GM19397 (cell line): ENCODE data around the gene PTPRR.

Source experiments
- ATAC-seq: cut with Tn5 transposase; IDR thresholded peaks from one replicate; pipeline ENCODE4 v1.9.1; 2021; ENCODE audit warnings: mild to moderate bottlenecking, moderate library complexity; ENCODE audit not compliant: unreplicated experiment

The PTPRR gene

DNA sequence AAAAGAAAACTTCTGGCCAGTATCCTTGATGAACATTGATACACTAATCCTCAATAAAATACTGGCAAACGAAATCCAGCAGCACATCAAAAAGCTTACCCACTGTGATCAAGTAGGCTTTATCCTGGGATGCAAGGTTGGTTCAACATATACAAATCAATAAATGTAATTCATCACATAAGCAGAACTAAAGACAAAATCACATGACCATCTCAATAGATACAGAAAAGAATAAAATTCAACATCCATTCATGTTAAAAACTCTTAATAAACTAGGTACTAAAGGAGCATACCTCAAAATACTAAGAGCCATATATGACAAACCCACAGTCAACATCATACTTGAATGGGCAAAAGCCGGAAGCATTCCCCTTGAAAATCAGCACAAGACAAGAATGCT is 211.5 kb downstream of the PTPRR start:
- ATAC-seq, result no peak

DNA sequence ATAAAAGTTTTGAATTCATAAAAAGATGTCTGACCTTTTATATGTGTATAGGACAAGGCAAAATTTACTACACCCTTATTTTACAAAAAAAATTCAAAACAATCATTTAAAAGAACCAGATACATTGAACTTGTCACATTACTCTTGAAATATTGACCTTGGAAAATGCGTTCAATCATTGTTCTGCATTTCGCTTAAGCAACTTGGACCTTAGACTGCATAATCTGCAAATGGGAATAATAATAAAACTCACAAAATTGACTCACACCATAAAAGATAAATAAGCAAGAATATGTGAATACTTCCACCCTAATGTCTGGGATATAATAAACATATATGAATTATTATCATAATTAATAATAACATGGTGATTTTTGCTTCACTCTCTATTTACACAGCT is 213.9 kb downstream of the PTPRR start:
- ATAC-seq, result no peak

DNA sequence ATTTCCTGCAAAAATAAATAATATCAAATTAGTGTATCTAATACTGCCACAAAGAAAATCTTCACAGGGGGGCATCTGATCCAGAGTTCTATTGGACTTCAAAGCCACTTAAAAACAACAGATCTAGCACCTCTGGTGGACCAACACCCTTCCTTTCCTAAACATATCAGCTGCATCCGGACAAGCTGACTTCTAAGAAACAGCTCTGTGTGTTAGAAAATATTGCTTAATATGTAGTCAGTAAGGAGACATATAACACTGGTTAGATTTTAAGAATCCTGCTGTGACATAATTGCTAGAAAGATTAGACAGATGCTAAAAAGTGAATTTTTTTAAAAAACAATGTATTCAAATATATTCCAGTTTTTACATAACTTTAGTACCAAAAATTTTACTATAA is 222.2 kb downstream of the PTPRR start:
- ATAC-seq, result no peak

DNA sequence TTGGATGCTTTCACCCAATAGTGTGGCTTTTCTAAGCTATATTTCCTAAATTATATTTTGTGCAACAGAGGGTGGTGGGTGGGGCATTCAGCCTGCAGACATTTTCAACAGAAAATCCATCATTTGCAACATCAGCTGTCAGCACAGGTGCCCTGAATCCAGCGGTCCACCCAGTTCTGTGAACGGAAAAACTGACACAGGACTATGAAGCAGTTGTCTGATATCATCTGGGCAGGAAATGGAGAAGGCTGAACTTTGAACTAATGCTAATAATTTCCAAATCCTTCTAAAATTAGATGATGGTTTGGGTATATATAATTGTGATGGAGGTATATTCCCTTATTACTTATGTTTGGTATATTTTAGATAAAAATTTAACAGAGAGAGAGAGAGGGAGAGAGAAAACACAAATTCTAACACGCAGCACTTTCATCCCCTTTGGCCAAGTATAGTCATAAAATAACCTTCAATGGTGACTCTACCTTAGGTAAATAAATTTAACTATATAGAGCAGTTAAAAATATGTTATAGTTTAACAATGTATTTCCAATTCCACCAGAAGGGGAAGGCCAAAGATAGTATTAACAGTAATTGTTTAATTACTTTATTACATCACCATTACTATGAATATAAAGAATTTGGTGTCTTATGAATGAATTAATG is 225.0 kb downstream of the PTPRR start:
- ATAC-seq, result no peak

DNA sequence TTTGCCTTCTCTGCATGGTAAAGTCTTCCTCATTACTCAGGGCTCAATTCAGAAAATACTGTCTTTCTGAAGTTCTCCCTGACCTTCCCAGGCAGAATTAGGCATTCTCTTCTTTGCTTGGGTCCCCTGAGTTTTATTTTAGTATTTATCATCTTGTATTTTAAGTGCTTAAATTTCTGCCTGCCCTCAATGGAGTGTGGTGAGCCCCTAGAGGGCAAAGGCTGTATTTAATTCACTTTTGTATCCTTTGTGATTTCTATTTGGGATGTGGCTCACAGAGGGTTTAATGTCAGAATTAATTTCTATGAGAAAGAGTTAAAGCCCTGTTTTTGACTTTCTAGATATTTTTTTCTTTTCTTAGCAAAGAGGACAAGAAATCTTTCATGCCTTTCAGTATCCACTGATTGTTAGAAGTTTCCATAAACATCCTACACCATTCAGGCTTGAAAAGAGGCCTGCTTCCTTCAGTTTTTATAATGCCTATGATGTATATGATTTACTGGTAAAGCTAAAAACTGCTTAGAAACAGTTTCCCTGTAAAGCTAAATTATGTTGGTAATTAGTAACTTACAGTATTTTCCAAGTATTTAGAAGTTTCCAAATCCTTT is 227.8 kb downstream of the PTPRR start:
- ATAC-seq, result no peak

DNA sequence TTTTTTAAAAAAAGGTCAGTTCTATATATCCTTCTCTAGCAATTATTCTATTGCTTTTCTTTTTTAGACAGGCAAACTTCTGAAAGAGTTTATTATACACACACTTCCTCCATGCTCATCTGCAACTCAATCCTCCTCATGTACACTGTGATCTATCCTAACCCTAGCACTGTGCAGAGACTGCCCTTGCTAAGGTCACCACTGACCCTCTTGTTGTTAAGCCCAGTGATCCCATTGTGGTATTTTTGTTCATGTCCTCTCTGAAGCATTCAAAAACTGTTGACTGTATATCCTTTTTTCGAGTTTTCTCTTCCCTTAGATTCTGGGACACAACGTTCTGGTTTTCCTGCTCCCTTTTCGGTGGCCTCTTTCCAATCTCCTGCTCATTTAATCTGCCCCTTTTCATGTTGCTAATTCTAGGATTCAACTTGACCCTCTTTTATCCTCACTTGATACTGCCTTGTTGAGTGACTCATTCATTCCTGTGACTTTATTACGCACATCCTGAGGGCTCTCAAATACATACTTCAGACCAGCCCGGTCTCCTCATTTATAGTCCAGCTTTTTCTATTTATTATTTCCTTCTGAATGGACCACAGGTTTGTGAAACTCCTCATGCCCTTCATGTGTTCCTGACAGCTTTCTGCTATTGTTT is 229.4 kb downstream of the PTPRR start:
- no peak for ATAC-seq

DNA sequence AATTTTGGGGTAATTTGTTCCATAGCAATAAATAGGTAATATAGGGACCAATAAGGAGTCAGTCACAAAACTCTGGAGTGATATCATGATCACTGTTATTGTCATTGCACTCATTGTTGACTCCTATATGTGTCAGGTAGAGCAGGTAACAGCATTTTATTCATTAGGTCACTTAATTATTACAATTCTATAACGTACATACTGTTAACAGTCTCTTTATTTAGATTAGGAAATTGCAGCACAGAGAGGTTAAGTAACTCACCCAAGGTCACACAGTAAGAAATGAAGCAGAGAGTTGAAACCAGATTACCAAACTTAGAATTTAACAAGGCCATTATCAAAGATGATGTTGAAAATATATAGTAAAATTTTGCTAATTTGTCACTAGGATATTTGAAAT is 233.6 kb downstream of the PTPRR start:
- no peak for ATAC-seq

DNA sequence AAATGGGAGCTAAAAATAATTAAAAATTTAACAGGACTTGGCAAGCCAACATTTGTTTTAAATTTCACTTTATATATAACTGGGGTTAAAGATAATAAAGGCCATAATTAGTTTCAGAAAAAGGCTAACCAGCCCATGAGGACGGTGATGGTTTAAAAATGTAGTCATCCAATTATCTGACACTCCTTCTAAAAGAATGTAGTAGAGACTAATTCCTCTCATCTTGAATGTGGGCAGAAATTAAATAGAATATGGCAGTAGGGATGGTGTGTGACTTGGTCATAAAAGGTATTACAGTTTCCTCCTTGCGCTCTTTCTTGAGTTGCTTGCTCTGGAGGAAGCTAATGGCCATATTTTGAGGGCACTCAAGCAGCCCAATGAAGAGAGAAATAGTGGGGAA is 234.2 kb downstream of the PTPRR start:
- ATAC-seq, result no peak

DNA sequence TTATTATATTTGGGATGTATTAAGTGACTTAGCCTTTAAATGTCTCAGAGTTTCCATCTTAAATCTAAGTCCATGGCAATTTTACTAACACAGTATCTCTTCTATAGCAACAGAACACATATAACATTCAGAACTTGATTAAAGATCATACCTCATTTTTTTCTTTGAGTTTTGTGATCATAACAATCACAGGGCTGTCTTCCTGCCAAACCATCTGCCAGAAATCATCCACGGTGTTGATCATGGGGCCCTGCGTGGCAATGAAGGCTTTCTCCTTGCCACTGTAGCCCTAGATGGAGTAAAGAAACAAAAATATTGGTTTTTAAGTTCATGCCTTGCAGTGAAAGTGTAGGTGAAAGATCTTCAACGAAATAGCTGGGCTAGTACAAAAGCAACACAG is 236.6 kb downstream of the PTPRR start:
- no peak for ATAC-seq

DNA sequence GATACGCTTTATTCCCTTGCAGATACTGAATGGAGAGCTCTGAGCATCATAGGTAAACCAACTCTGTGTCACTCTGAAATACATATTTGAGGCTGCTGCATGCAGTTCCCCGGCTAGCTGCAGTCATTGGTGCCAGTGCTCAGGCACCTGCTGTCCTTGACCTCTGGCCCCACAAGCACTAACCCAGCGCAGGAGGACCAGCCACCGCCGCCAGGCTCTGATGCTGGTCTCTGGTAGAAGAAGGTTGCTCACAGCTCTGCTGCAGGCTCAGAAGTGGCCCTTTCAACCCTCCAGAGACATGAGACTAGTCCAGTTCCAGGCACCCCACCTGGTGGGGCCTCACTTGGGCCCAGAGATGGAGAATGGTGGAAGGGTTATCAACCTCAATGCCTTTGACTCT is 248.8 kb downstream of the PTPRR start:
- no peak for ATAC-seq

DNA sequence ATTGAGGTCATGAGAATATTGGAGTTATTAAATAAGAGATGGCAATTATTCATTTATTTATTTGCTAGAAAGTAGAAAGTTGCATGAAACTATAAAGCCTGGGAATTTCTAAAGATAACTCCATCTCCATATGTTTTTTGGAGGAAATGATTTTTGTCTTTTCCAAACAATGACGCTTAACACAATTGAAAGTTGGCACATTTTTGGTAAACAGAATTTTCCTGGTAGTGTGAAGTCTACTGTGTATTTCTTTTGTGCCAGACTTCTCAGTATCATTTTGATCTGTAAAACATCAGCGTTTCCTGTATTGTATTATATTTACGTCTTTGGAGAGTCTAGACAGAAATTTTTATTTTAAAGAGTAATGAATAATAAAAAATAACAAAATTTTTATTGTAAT is 249.6 kb downstream of the PTPRR start:
- ATAC-seq, result no peak

DNA sequence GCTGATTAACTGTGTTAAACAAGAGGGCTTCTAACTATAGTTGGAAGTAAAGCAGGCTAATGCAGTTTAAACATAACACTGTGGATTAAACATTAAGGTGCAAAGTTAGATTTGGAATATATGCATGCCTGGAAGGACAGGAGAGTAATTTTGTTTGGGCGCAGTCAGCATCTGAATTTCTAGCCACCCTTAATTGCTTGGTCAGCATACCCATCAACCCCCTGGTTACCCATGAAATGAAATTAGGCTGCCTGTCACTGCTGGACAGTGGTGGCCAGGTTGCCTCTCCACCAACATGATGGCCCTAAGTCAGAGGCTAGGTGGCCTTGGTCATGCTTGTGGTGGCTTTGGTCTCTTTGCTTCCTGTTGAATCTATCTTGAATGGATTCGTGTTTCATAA is 253.3 kb downstream of the PTPRR start:
- no peak for ATAC-seq

DNA sequence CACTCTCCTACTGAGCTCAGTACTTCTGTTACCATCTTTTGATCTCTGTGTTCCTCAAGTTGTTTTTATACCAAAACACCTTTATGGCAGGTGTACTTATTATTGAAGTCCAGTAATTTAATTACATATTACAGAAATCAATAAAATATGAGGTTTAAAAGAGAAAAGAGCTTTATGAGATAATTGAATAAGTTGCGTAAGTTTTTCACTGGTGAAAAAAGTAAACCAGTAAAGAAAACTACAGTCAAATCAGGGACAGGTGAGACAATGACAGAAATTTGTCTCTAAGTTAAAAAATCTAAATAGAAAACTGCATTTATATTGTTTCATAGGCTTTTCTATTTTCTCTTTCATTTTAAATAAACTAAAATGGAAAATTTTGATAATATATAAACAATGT is 254.2 kb downstream of the PTPRR start:
- no peak for ATAC-seq

DNA sequence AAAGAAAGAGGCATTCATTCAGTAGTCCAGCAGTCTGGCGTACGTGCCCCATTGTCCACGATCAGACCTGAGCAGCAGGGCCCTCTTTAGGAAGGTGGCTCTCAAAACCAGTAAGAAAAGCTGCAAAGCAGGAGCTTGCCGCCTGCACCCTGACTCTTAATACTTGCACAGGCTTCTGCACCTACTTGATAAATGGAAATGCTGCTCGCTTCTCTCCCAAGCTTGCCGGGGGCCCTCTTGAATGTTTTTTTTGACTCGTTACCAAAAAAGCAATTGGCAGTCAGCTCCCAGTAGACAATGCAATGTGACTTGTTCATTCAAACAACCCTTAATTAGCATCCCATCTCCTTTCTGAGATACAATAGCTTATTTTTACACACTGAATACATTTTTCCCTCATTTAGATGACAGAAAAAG is 256.1 kb downstream of the PTPRR start:
- ATAC-seq, result no peak

DNA sequence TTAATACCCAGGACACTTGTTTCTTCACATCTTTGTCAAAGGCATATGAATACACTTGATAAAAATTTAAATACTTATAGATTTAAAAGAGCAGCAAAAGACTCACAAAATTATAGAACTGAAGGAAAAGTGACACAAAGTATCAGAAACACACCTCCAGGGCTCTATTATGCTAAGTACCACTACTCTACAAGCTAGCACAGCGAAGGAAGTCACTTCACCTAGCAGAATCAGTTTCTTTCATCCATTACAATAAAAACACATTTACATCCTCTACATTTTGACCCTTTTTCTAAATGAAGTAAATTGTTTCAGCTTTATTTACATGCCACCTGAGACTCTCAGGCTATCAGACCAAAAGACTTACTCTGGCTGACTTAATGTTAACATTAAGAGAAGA is 256.7 kb downstream of the PTPRR start:
- ATAC-seq, result no peak

DNA sequence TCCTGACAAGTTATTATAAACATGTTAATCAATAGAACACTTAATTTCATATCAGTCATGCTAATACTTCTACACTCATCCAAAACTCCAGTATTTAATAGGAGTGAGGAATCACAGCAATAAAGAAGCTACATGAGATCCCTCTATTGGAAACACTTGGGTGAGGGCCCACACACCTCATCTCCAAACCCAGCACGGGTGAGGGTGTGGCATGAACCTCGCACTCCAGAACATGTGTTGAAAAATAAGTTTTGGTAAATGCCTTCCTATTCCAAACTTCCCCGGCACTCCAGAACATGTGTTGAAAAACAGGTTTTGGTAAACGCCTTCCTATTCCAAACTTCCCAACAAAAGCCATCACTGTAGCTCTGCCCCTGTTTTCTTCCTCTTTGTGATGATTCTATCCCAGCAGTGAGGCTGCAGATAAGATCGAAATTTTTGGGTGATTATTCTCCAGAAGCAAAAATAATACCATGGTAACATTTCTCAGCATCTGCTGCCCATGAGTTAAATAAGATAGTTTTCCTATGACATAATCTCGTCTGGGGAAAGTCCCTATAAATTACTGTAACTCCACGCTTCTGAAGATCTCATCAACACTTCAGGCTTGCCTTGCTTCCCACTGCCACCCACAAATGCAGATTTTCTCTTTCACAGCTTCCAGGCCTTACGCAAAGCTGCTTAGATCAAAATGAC is 258.9 kb downstream of the PTPRR start:
- ATAC-seq, result no peak

DNA sequence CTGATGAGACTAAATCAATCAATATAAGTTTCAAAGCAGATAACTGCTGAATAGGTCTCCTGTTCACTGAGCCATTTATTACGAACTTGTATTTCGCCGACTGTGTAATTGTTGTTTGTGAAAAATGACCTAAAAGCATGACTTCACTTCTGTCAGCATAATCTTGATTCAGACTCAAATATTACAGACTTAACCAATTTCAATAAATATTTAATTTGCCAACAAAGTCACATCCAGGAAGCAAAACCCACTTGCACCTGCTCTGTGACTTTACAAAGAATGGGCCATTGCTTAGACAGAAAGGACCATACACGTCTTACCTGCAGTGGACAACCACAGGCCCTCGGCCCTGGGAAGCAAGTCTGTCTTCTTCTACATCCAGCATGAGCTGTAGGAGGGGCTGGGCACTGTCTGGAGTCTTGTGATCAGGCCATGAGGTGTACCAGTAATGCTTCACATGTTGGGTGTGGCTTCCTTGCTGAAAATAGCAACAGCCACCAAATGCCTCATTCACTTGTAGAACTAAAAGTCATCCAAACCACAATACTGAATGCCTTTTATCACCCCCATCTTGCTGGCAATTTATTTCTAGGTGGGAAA is 259.8 kb downstream of the PTPRR start:
- no peak for ATAC-seq

DNA sequence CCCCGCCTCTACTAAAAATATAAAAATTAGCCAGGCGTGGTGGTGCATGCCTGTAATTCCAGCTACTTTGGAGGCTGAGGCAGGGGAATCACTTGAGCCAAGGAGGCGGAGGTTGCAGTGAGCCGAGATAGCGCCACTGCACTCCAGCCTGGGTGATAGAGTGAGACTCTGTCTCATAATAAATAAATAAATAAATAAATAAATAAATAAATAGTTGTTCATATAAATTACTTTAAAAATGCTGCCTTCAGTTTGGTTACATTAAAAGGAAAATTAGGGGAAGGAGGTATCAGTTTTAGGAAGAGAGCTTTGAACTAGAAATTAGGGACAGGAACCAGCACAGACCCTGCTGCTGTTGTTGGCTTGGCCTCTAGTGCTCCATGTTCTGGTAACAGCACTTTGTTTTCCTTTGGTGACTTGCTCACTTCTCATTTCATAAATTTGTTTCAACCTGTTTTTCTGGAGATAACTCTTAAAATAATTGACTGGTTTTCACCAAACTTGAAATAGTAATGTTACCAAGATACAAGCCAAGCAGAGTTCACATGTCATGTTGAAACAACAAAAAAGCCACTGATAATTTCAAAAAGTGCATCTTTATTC is 260.4 kb downstream of the PTPRR start:
- no peak for ATAC-seq

DNA sequence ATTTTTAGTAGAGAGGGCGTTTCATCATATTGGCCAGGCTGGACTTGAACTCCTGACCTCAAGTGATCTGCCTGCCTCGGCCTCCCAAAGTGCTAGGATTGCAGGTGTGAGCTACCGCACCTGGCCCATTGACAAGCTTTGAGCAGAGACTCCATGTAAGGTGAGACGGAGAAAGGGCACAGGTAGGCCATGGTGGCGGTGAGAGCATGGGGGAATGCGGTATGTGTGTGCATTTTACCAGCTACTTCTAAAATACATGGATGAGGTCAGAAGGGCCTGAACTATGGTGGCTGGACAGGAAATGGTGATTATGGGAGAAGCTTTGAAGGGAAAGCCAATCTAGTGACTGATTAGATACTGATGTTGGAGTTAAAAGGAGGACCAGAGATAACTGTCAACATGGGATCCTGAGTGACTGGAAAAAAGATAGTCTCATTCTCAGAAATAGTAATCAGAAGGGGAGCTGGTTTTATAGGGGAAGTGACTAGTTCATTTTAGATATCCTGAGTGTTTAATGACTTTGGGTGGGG is 261.4 kb downstream of the PTPRR start:
- no peak for ATAC-seq

DNA sequence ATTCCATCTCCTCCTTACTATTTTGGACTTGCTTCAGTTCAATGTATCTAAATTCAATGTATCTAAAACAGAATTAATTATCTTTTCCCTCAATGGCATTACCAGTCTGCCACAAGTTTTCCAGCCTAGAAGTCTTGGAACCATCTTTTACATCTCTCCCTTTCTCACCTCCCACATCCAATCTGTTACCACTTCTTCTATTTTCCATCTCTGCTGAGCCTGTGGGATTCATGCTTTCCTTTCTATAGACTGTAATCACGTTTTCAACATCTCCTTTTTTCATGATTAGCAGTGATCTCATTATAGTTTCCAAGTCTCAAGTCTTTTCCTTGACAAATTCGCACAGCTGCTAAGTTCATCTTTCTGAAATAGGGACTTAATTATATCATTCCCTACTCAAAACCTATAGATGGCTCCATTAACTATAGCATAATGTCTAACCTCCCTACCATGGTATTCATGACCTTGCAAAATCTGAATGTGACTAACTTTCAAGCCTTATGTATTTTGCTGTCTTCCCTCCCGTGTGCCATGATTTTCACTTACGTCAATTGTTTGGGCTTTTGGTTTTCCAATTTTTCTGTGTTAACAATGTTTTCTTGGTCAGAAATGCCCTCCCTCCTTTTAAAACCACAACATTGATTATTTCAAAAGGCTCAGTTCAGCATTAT is 262.8 kb downstream of the PTPRR start:
- ATAC-seq, result no peak
